ENCODE results near the gene DERA. TPM values are rescaled to one million over a fixed set of nuclear protein-coding genes. Genes with fewer than 3 reads are reported as not detected.

DERA gene
- total RNA-seq, 3 donors from 2014 or later: 28.8 to 51.7 (median 44.2) TPM

- Histone ChIP-seq H3K27ac (no peak overlapping the region), H3K36me3 (no peaks in the 10 kb centered on the region), H3K4me3 (no peak overlapping the region), H3K27me3 (no peaks in the 10 kb centered on the region), H3K4me1 (no peaks in the 10 kb centered on the region), H3K9me3 (no peaks in the 10 kb centered on the region)
- no peak for DNase-seq (ENCODE audit: low spot score in 2 of 2)
- TF ChIP-seq POLR2A (IDR thresholded peaks at IDR 0.05) (no peak), CTCF (IDR thresholded peaks at IDR 0.05) (peak in 1 of 3 donors; percentile 39), POLR2AphosphoS5 (IDR thresholded peaks at IDR 0.05) (no peak)
- intact Hi-C loops (cut with DNase I; ENCODE audit: low total_unique reads): no loop called here
These were observed 68.3 kb downstream of the DERA start for GRCh38 chr12:15979096-15980092.

- Histone ChIP-seq H3K4me3 (no peak overlapping the region), H3K27ac (no peak overlapping the region), H3K27me3 (no peaks in the 10 kb centered on the region), H3K4me1 (no peaks in the 10 kb centered on the region), H3K36me3 (no peaks in the 10 kb centered on the region), H3K9me3 (no peaks in the 10 kb centered on the region)
- intact Hi-C loops (cut with DNase I; ENCODE audit: low total_unique reads): no loop called here
- DNase-seq (ENCODE audit: low spot score in 2 of 2): no peak
- no peak for TF ChIP-seq POLR2AphosphoS5 (IDR thresholded peaks at IDR 0.05)
- no peak for TF ChIP-seq CTCF (IDR thresholded peaks at IDR 0.05)
- no peak for TF ChIP-seq POLR2A (IDR thresholded peaks at IDR 0.05)
These were observed 70.9 kb downstream of the DERA start for GRCh38 chr12:15982071-15982470.

- H3K4me3 ChIP-seq: no peak overlapping the region
- no peak overlapping the region for H3K27ac ChIP-seq
- intact Hi-C loops (cut with DNase I; ENCODE audit: low total_unique reads): no loop called here
- no peaks in the 10 kb centered on the region for H3K27me3 ChIP-seq
- H3K4me1 ChIP-seq: no peaks in the 10 kb centered on the region
- DNase-seq (ENCODE audit: low spot score in 2 of 2): no peak
- peak in 1 of 3 donors; percentile 8 for TF ChIP-seq CTCF (IDR thresholded peaks at IDR 0.05)
- TF ChIP-seq POLR2A (IDR thresholded peaks at IDR 0.05): no peak
- H3K36me3 ChIP-seq: no peaks in the 10 kb centered on the region
- H3K9me3 ChIP-seq: no peaks in the 10 kb centered on the region
These were observed 71.3 kb downstream of the DERA start for GRCh38 chr12:15982471-15982870.

- TF ChIP-seq POLR2AphosphoS5 (IDR thresholded peaks at IDR 0.05) (no peak), CTCF (IDR thresholded peaks at IDR 0.05) (no peak), POLR2A (IDR thresholded peaks at IDR 0.05) (no peak)
- H3K36me3 ChIP-seq: no peaks in the 10 kb centered on the region
- intact Hi-C loops (cut with DNase I; ENCODE audit: low total_unique reads): no loop called here
- H3K4me1 ChIP-seq: no peaks in the 10 kb centered on the region
- H3K27ac ChIP-seq: no peak overlapping the region
- no peaks in the 10 kb centered on the region for H3K27me3 ChIP-seq
- no peak for DNase-seq (ENCODE audit: low spot score in 2 of 2)
- no peaks in the 10 kb centered on the region for H3K9me3 ChIP-seq
- H3K4me3 ChIP-seq: no peak overlapping the region
These were observed 71.8 kb downstream of the DERA start for GRCh38 chr12:15982921-15983320.

GRCh38 chr12:15984097-15984800, 73.1 kb downstream of the DERA start:
- H3K36me3 ChIP-seq: no peaks in the 10 kb centered on the region
- H3K27ac ChIP-seq: no peak overlapping the region
- intact Hi-C loops (cut with DNase I; ENCODE audit: low total_unique reads): no loop called here
- no peak for TF ChIP-seq POLR2AphosphoS5 (IDR thresholded peaks at IDR 0.05)
- no peak for TF ChIP-seq CTCF (IDR thresholded peaks at IDR 0.05)
- TF ChIP-seq POLR2A (IDR thresholded peaks at IDR 0.05): no peak
- H3K27me3 ChIP-seq: no peaks in the 10 kb centered on the region
- DNase-seq (ENCODE audit: low spot score in 2 of 2): no peak
- no peaks in the 10 kb centered on the region for H3K9me3 ChIP-seq
- H3K4me1 ChIP-seq: no peaks in the 10 kb centered on the region
- no peak overlapping the region for H3K4me3 ChIP-seq

Measured in breast epithelium (tissue), 4 donors.